GM18498 (cell line): ENCODE measurements around the gene LIPC.

Experiments used
- ATAC-seq: cut with Tn5 transposase; IDR thresholded peaks from one replicate; pipeline ENCODE4 v1.9.1; 2021; ENCODE audit warnings: mild to moderate bottlenecking, moderate library complexity; ENCODE audit not compliant: unreplicated experiment

The LIPC gene

DNA sequence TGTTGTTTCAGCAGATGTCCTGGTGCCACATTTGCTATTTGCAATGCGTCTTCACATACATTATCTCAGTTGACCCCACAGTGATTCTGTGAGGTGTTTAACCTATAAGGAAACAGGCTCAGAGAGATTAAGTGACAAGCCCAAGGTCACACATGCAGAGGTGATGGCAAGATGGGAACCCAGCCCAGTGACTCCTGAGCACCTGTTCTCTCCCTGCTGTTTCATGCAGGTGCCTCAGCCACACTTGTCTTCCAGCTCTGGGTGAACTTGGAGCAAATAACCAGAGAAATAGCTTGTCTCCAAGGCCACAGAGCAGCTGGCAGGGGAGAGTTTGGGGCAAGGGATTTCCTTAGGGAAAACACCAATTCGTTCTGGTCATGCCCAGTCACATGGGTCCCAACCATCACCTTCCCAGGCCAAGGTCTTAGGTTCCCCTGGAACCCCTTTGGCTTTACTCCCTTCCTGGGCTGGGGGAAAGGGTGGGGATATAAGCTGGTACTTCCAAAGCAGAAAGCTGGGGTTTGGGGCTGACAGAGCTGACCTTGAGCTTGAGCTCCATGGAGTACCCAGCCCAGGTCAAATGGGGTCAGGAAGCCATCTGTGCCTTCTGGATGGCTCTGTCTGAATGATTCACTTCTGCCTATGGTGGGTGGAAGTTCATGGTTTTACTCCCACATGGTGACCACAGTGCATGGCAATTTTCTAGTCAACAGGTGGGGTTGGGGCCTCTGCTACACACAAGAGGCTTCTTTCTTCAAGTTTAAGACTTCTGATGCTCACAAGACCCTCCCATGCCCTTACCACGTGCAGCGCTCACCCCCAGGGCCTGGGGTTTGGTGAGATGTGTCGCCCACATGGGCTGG lies 22.4 kb downstream of the LIPC start:
- ATAC-seq: no peak

DNA sequence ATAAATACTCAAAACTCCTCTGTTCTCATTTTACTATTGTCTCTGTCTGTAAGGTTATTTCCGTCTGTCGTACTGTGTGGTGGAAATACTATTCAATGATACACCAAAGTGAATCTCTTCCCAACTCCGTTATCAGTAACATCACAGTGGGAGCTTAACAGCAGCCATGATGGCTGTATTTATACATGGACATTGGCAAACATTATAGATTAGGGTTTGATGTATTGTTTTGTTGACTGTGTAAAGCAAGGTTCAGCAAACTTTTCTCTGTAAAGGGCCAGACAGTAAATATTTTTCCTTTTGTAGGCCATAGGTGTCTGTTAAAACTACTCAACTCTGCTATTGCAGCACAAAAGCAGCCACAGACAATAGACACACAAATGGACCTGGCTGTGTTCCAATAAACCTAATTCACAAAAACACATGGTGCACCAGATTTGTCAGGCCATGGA lies 23.2 kb downstream of the LIPC start:
- no peak for ATAC-seq

DNA sequence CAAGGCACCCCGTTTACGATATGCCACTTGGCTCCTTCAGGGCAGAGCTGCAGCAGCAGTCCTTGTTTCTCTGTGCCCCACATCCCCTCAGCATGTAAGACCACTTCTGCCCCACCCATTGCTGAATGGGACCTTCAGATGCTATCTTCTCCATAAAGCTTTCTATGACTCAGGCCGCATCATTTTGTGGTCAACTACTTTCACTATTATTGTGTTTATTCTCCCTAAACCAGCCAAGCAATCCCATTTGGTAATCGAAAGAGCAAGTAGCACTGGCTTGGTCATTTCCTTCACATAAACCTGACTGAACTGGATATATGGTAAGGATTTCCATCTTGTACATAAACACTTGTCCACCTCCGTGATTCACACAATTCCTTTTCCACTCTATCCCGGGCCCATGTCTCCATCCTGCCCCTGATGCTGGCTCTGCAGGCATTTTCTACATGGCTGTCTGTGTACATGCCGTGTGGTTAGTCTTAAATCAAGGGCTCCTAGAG lies 25.7 kb downstream of the LIPC start:
- peak; percentile 66 for ATAC-seq

DNA sequence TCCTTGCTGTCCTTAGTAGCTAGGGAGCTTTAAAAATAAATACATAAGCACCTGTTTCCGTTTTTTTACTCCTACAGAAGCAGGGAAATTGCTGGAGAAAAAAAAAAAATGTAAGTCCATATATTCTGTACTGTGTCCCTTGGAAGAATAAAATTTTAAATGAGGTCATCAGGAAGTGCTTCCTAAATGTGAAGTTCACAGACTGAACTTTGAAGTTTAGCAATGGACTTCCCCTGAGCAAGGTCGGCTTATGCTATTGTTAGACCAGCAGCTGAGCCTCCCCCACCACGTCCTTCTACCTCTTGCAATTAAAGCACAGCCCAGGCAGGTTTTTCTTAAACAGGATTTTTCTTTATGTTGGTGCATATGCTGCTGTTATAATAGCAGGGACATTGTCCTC lies 26.3 kb downstream of the LIPC start:
- ATAC-seq: no peak

DNA sequence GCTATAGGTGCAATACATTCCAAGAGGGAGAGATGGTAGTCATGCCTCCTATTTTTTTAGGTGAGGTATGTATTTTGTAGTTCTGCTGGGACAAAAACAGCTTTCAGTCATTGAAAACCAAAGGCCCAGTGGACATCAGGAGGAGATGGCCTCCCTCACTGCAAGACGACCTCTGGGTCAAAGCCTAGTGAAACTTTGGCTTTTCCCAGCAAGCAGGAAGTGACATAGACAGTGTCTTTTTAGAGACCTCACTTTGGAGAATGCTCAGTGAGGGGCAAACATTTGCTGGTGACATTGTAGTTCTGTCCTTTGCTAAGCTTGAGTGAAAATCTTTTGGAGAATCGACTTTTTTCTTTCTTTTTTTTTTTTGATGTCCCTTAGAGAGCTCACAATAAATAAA lies 27.3 kb downstream of the LIPC start:
- ATAC-seq: no peak

DNA sequence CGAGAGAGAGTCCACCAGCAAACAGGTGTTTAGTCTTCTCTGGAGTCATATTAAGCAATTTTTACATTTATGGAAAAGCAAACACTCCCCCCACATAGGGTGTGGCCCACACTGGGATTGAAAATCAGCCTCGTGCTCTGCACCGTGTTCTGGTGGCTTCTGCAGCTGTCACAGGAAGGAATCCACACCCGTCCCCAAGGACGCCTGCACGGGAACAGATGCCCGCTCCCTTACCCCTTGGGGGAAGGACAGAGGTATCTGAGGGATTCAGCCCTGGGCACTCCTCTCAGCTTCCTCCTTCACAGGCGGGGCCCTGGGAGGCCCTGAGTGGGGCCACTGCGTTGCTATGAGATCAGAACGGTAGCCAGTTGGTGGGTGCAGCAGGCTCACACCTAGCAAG lies 27.8 kb downstream of the LIPC start:
- no peak for ATAC-seq

GRCh38 chr15:58460116-58460790 lies 28.5 kb downstream of the LIPC start:
- ATAC-seq: no peak

GRCh38 chr15:58460872-58461271 lies 29.1 kb downstream of the LIPC start:
- ATAC-seq: no peak

DNA sequence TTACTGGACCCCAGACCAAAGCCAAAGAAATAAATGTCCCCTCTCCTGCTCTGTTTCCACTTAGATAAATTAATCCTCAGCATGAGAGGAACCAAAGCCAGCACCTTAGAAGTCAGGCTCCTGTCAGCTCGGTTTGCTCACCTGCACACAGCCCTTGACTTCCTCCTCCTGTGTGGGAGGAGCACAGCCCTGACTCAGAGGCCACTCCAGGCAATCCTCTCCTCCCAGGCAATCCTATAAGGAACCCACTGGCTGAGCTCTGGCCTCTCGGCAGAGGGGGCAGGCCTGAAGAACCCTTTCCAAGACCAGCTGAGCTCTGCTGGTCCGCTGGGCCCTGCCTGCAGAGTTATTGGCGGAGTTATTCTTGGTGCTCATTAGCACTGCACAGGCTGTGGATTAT lies 30.8 kb downstream of the LIPC start:
- ATAC-seq: no peak

GRCh38 chr15:58462973-58463663 lies 31.3 kb downstream of the LIPC start:
- no peak for ATAC-seq

DNA sequence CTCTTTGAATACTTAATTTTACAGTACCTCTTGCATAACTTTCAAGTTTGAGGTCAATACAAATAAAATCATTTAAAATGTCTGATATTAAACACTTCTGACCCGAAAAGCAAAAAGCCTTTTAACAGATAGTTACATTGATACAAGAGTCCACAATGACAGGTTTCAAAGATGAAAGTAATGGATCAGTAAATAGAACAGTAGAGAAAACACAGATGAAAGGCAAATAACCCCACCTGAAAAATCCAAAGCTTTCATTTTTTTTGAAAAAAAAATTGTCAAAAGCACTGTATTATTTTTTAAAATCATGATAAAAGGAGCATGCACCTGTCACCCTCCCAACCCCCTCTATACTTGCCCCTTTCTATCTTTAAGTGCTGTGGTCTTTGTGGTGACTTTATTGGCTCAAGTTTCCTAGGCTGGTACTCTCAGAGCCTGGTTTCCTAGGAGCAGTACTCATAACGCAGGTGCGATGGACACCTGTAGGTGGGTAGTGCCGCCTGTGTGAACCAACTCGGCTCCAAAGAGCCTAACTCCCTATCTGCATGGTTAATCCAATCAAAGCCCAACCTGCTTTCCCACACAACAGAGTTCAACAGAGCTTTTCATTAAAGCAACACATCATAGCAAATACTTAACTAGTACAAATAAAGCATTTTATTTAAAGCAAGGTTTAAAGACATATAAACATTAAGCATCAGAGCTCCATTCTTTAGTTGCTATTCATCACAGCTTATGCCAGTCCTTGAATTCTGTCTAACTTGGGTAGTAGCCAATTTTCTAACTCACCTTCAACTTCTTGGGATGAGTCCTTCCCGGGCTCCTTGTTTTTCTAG lies 32.2 kb downstream of the LIPC start:
- no peak for ATAC-seq

GRCh38 chr15:58465070-58465469 lies 33.3 kb downstream of the LIPC start:
- ATAC-seq: no peak

DNA sequence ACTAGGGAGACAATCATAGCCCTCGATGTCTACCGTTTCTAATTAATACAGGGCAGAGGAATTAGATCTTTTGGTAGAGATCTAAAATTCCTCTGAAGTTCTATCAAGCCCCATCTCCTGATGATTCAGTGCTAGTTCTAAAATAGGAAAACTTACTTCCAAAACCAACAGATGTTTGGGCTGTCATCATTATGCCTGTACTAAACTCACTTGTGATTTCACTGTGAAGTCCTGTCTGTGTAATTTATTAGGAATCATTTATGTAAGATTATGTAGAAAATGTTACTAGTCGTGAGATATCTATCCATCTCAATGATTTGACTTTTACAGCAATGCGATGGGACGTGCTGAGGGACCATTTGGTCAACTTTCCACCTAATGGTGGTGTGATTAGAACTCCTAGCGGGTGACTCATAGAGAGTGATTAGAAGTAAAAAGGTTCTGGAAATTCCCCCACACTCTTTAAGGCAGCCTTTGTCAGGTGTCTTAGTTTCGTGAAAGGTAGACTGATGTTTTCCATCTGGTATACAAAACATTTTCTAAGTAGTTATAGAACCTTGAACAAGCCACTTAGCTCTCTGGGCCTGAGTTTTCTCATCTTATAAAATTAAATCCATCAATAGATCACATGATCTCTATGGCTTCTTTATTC lies 34.2 kb downstream of the LIPC start:
- no peak for ATAC-seq

GRCh38 chr15:58466566-58466965 lies 34.8 kb downstream of the LIPC start:
- no peak for ATAC-seq

DNA sequence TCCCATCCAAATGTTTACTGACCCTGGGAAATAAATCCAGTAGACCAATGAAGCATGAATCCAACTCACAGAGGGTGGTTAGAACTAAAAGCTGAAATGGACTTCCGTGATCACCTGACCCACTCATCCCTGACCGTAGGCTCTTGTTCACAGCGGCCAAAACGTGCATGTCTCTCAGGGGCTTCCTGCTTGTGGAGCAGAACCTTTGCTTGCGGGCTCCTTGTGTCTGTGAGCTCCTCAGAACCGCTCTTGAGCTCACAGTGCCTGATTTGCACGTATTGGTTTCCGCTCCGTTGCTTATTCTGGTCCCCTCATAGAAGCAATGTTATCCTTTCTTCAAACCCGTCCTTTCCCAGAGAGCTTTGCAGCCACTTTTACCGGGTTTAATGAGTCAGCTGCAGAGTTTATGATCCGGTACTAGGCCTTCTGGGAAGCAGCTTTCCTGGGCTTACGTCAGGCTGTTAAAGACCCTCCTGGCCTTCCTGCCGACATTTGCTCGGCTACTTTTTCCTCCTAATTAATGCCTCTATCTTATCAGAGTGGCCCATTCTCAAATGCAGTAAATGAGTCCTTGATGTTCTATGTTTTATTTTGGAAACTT lies 35.4 kb downstream of the LIPC start:
- no peak for ATAC-seq

DNA sequence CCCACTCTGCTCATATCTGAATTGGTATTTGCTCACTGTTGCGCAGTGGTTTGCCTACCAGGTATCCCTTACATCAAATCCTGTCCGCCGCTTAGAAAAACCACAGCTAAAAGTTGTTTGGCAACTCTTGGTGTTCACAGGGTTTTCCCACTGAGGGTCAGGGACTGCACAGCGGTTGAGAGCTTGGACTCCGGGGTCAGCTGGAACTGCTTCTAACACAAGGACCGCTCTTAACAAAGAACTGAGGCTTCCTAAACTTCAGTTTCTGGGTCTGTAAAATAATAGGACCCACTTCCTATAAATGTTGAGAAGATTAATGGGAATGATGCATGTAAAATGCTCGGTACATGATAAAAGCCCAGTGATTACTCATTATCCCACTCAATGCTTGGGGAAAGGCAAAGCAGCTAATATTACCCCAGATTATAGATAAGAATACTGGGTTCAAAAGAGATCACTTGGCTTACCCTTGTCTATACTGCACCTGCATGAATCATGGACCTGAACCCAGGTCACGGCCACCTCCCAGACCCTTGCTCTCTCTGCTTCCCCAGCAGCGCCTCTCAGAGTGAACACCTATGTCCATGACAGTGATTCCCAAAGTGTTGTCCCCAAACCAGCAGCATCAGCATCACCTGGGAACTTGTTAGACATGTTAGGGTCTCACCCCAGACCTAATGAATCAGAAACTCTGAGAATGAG lies 36.1 kb downstream of the LIPC start:
- ATAC-seq: no peak

DNA sequence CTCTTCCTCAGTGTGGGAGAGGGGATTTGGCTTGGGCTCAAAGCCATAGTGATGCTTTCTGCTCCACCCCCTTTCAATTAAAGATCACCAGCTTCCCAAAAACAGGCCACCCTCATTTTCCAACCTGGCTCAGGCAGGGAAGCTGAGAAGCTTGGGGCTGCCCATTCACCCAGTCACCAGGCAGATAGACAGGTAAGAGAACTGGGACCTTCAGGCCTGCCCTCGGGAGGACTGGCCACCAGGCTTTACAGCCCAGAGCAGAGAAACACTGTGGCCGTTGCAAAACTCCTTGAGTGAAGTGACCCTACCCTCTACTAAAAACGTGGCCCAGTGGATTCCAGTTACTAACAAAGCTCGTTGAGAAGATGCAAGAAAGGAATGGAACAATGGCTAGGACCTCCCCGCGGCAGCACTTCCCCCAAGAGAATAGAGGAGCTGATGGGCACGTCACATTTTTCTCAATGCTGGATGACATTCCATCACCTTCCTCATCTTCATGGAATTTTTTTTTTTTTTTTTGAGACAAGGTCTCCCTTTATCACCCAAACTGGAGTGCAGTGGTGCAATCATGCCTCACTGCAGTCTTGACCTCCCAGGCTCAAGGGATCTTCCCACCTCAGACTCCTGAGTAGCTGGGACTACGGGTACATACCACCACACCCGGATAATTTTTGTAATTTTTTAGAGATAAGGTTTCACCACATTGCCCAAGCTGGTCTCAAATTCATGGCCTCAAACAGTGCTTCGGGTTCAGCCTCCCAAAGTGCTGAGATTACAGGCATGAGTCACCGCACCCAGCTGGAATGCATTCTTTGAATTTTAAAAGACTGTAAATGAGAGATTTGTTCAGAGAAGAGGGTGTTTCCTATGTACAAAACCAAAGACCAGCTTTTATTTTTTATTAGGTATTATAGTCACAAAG lies 37.9 kb downstream of the LIPC start:
- no peak for ATAC-seq

- no peak for ATAC-seq
Observed at GRCh38 chr15:58471348-58471747, 39.6 kb downstream of the LIPC start.
